Loucy (cell line): ENCODE measurements around the gene RASSF5.

ENCODE experiments used
- EZH2phosphoT487 ChIP-seq: fragments of 200-600 bp; IDR thresholded peaks from 2 replicates; pipeline ENCODE4 v1.6.1; 2018; ENCODE audit warnings: antibody characterized with exemption, mild to moderate bottlenecking, moderate library complexity, borderline replicate concordance
- TF ChIP-seq, protein P1 (sequence below): fragments of 200-600 bp; sonication (generic); conservative IDR thresholded peaks from 2 replicates; pipeline ENCODE4 v1.5.1; 2014; ENCODE audit warnings: mild to moderate bottlenecking, antibody characterized with exemption, low read length

DNA sequence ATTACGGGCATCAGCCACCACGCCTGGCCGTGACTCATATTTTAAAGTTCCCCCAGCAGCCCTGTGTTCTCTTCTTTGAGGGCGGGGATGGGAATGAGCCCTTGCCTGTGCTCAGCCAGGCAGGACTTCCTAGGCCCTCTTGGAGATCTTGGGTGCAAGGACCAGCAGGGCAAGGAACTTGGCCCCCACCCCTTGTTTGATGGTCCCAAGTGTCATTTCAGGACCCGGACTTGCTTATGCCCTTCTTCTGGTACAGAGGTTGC lies 9.3 kb downstream of the RASSF5 start:
- TF ChIP-seq, protein P1, sequence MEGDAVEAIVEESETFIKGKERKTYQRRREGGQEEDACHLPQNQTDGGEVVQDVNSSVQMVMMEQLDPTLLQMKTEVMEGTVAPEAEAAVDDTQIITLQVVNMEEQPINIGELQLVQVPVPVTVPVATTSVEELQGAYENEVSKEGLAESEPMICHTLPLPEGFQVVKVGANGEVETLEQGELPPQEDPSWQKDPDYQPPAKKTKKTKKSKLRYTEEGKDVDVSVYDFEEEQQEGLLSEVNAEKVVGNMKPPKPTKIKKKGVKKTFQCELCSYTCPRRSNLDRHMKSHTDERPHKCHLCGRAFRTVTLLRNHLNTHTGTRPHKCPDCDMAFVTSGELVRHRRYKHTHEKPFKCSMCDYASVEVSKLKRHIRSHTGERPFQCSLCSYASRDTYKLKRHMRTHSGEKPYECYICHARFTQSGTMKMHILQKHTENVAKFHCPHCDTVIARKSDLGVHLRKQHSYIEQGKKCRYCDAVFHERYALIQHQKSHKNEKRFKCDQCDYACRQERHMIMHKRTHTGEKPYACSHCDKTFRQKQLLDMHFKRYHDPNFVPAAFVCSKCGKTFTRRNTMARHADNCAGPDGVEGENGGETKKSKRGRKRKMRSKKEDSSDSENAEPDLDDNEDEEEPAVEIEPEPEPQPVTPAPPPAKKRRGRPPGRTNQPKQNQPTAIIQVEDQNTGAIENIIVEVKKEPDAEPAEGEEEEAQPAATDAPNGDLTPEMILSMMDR = no peak
- TF ChIP-seq EZH2phosphoT487 = no peak
